ENCODE measurements around the gene DHRS13. TPM values are rescaled to one million over a fixed set of nuclear protein-coding genes. Genes with fewer than 3 reads are reported as not detected.

The DHRS13 gene
- total and polyA plus RNA-seq, 7 donors: 2.1 to 15.0 (median 3.9) TPM

GRCh38 chr17:28950752-28951427, 48.0 kb upstream of the DHRS13 start:
- peak in 1 of 2 donors; percentile 46 for TF ChIP-seq POLR2A (IDR thresholded peaks at IDR 0.05)
- no peak for TF ChIP-seq POLR2AphosphoS5 (IDR thresholded peaks at IDR 0.05)
- no peak for TF ChIP-seq CTCF (IDR thresholded peaks at IDR 0.05)
- no peak for TF ChIP-seq EP300 (IDR thresholded peaks at IDR 0.05)
- Histone ChIP-seq H3K4me3 (peak overlapping the region; percentile 92 to 96 (median 95)), H3K36me3 (no peaks in the 10 kb centered on the region), H3K27ac (peak overlapping the region; percentile 94 to 99 (median 98)), H3K27me3 (no peaks in the 10 kb centered on the region), H3K9me3 (no peaks in the 10 kb centered on the region), H3K4me1 (peaks cover 0 to 41% (median 28%) of the 10 kb centered on the region in 4 donors)
- 0 to 1% methylated on average over 50 to 51 of the region's 51 CpGs for WGBS, 2 donors
- no peak for DNase-seq
- intact Hi-C loops (cut with DNase I): loop anchor here (2.0 to 5.0 kb wide), 3 partner anchors 54 to 614 kb away; partner anchors contain the start of genes FLOT2, IFT20, NEK8 and TNFAIP1

- Histone ChIP-seq H3K27ac (peak overlapping the region; percentile 94 to 99 (median 98)), H3K36me3 (no peaks in the 10 kb centered on the region), H3K4me3 (peak overlapping the region; percentile 92 to 96 (median 95)), H3K9me3 (no peaks in the 10 kb centered on the region), H3K27me3 (no peaks in the 10 kb centered on the region), H3K4me1 (peaks cover 0 to 48% (median 35%) of the 10 kb centered on the region in 4 donors)
- intact Hi-C loops (cut with DNase I): loop anchor here (2.0 to 5.0 kb wide), 3 partner anchors 53 to 613 kb away; partner anchors contain the start of genes FLOT2, IFT20, NEK8 and TNFAIP1
- TF ChIP-seq CTCF (IDR thresholded peaks at IDR 0.05) (no peak), POLR2AphosphoS5 (IDR thresholded peaks at IDR 0.05) (peak in 2 of 4 donors; percentile 26 to 31), EP300 (IDR thresholded peaks at IDR 0.05) (no peak), POLR2A (IDR thresholded peaks at IDR 0.05) (no peak)
- DNase-seq: peak; percentile 87
- WGBS, 2 donors: 0 to 1% methylated on average over 43 of the region's 43 CpGs
These were observed 47.3 kb upstream of the DHRS13 start for GRCh38 chr17:28950017-28950751.

- Histone ChIP-seq H3K36me3 (no peaks in the 10 kb centered on the region), H3K4me1 (peaks cover 0 to 56% (median 43%) of the 10 kb centered on the region in 4 donors), H3K27me3 (no peaks in the 10 kb centered on the region), H3K27ac (peak overlapping the region; percentile 94 to 99 (median 98)), H3K9me3 (no peaks in the 10 kb centered on the region), H3K4me3 (peak overlapping the region; percentile 92 to 96 (median 95))
- peak; percentile 85 for DNase-seq
- intact Hi-C loops (cut with DNase I): loop anchor here (2.0 to 5.0 kb wide), 4 partner anchors 53 to 612 kb away; partner anchors contain the start of genes FLOT2, IFT20, NEK8 and TNFAIP1
- WGBS, 2 donors: 0% methylated on average over 61 of the region's 61 CpGs
- TF ChIP-seq POLR2A (IDR thresholded peaks at IDR 0.05) (no peak), POLR2AphosphoS5 (IDR thresholded peaks at IDR 0.05) (no peak), CTCF (IDR thresholded peaks at IDR 0.05) (no peak), EP300 (IDR thresholded peaks at IDR 0.05) (no peak)
These were observed 46.5 kb upstream of the DHRS13 start for GRCh38 chr17:28949185-28950016.

- Histone ChIP-seq H3K4me1 (peaks cover 0 to 60% (median 48%) of the 10 kb centered on the region in 4 donors), H3K27me3 (no peaks in the 10 kb centered on the region), H3K36me3 (no peaks in the 10 kb centered on the region), H3K4me3 (peak overlapping the region; percentile 92 to 96 (median 95)), H3K27ac (peak overlapping the region; percentile 94 to 99 (median 98)), H3K9me3 (no peaks in the 10 kb centered on the region)
- TF ChIP-seq POLR2A (IDR thresholded peaks at IDR 0.05) (no peak), CTCF (IDR thresholded peaks at IDR 0.05) (no peak), POLR2AphosphoS5 (IDR thresholded peaks at IDR 0.05) (no peak), EP300 (IDR thresholded peaks at IDR 0.05) (no peak)
- intact Hi-C loops (cut with DNase I): loop anchor here (5.0 kb wide), 1 partner anchor 137 kb away; no protein-coding TSS in a partner anchor
- WGBS, 2 donors: 0 to 1% methylated on average over 15 of the region's 15 CpGs
- no peak for DNase-seq
These were observed 46.0 kb upstream of the DHRS13 start for GRCh38 chr17:28948873-28949184.

Measured in sigmoid colon (tissue), 7 donors.